Muscle layer of colon (tissue), 2 donors: ENCODE measurements around the gene PRRT1B.

Experiments
- H3K27ac ChIP-seq: one replicate; pipeline ENCODE4 v1.7.0; 2013; ENCODE audit warnings: low read depth, mild to moderate bottlenecking, low read length, moderate library complexity
- H3K27me3 ChIP-seq, 2 donors: one replicate each; pipeline ENCODE4 v1.7.0; 2013; ENCODE audit warnings: low read length in 2 of 2, mild to moderate bottlenecking in 2 of 2; ENCODE audit not compliant: insufficient read depth in 2 of 2, control insufficient read depth in 1 of 2
- H3K36me3 ChIP-seq: one replicate; pipeline ENCODE4 v1.7.0; 2013; ENCODE audit warnings: mild to moderate bottlenecking, low read length; ENCODE audit not compliant: insufficient read depth
- H3K4me1 ChIP-seq: one replicate; pipeline ENCODE4 v1.7.0; 2013; ENCODE audit warnings: mild to moderate bottlenecking, low read length; ENCODE audit not compliant: insufficient read depth
- H3K4me3 ChIP-seq, 2 donors: one replicate each; pipeline ENCODE4 v1.7.0; 2013; ENCODE audit warnings: low read length in 2 of 2, low read depth in 1 of 2, mild to moderate bottlenecking in 1 of 2, moderate library complexity in 1 of 2
- H3K9ac ChIP-seq: one replicate; pipeline ENCODE4 v1.7.0; 2013; ENCODE audit warnings: low read length
- H3K9me3 ChIP-seq: one replicate; pipeline ENCODE4 v1.7.0; 2013; ENCODE audit warnings: mild to moderate bottlenecking, low read length
- donor health status: abdominal sarcoma.
- donor health status: Adenocarcinoma of cecum.

Gene PRRT1B

DNA sequence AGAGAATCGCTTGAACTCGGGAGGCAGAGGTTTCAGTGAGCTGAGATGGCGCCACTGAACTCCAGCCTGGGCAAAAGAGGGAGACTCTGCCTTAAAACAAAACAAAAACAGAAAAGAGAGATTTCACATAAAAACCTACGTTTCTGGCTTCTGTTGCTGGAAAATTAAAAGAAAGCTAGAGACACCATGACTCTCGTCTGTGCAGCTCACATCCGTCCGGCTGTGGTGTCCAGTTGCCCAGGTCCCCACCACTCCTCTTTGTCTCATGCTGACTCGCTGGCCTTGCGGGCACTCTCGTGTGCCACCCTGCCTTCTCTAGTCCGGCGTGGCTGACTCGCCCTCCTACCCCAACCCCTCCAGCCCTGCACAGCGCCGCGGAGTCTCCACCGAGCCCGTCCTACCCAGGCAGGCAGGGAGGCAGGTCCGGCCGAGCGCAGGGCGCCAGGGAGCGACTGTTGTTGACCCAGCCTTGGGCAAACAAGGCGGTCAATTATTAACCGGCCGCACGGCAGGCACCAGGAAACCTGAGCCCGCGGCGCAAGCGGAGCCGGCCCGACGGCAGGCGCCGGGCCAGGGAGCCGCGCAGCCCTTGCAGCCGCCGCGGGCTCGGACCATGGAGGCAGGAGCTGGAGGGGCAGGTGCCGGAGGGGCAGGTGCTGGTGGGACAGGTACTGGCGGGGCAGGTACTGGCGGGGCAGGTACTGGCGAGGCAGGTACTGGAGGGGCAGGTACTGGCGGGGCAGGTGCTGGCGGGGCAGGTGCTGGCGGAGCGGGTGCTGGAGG lies at the start of gene PRRT1B:
TSS of gene PRRT1B (plus strand) at position 521 of the 783 bp plus-strand sequence. CDS start at position 614, 93 bp downstream.
- H3K27ac ChIP-seq: no peak within 1 kb of the TSS
- H3K9ac ChIP-seq: no peak within 1 kb of the TSS
- H3K36me3 ChIP-seq: no peaks in the 10 kb centered on the region
- H3K4me3 ChIP-seq: peak within 1 kb of the TSS in 1 of 2 donors; percentile 32
- no peaks in the 10 kb centered on the region for H3K4me1 ChIP-seq
- H3K27me3 ChIP-seq: peaks cover 5 to 21% of the 10 kb centered on the region in 2 donors
- H3K9me3 ChIP-seq: peaks cover 11% of the 10 kb centered on the region

DNA sequence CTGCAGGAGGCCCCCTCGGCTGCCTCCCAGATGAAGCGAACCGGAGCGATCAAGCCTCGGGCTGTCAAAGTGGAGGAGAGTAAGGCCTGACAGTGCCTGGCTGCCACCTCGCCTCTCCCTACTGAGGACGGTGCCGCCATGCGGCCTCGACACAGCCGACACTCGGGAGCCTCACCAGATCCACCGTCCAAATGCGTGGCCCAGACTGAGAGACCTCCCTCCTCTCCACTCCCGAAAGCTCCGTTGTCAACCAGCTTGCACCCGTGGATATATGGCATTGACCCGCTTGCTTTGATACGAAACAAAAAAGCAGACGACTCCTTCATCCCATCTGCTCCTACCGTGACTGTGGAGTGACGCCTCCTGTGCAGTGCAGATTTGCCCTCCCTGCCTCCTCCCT lies 49.5 kb upstream of the PRRT1B start:
- no peaks in the 10 kb centered on the region for H3K9me3 ChIP-seq
- H3K27ac ChIP-seq: no peak overlapping the region
- no peak overlapping the region for H3K9ac ChIP-seq
- no peaks in the 10 kb centered on the region for H3K4me1 ChIP-seq
- H3K27me3 ChIP-seq: no peaks in the 10 kb centered on the region
- H3K36me3 ChIP-seq: peaks cover 90% of the 10 kb centered on the region
- H3K4me3 ChIP-seq: no peak overlapping the region

DNA sequence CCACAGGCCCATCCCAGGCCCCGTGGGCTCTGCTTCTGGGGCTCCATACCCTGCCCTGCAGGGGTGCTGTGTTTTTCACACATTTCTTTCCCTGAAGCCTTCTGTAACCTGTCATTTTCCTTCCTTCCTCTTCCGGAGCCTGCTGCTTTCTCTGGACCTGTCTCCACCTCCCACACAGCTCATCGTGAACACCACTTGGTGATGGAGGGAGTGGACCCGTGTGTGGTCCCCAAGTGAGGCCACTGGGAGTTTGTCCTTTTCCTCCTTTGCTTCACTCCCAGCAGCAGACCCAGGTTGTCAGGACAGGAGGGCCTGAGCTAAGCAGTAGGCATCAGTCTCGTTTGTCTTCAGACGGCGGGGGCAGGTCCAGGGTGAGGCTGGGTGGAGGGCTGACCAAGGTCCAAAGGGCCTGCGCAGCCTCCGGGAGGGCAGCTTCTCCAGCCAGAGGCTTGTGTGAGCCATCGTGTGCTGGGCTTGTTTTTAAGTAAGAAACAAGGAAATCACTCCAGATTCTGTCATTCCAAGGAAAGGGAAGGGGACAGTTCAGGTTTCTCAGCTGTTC lies 48.4 kb upstream of the PRRT1B start:
- no peaks in the 10 kb centered on the region for H3K27me3 ChIP-seq
- H3K36me3 ChIP-seq: peaks cover 79% of the 10 kb centered on the region
- no peaks in the 10 kb centered on the region for H3K9me3 ChIP-seq
- H3K4me3 ChIP-seq: no peak overlapping the region
- no peaks in the 10 kb centered on the region for H3K4me1 ChIP-seq
- H3K9ac ChIP-seq: no peak overlapping the region
- H3K27ac ChIP-seq: no peak overlapping the region

DNA sequence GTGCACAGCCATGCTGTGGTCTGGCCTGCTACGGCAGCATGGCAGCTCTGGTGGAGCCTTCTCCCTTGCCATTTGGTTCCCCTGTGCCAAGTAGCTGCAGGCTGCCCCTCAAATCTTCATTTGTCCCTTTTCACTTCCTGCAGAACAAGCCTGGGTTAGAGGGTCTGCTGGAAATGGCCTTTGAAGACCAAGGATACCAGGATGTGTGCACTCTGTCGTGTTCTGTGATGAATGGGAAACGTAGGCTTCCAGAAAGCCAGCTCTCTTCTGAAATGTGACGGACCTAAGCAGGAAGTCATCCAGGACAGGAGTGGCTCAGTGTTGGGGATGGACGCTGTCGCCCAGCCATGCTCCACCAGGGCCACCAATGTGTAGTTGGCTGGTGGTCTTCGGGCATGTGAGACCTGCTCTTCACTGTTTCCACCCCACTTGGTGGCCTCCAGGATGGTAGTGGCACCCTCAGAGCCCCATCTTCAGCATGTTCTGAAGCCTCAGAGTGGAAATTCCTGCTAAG lies 46.0 kb upstream of the PRRT1B start:
- H3K4me1 ChIP-seq: peaks cover 9% of the 10 kb centered on the region
- H3K9me3 ChIP-seq: no peaks in the 10 kb centered on the region
- H3K27me3 ChIP-seq: no peaks in the 10 kb centered on the region
- no peak overlapping the region for H3K9ac ChIP-seq
- H3K36me3 ChIP-seq: peaks cover 55% of the 10 kb centered on the region
- H3K4me3 ChIP-seq: no peak overlapping the region
- no peak overlapping the region for H3K27ac ChIP-seq

DNA sequence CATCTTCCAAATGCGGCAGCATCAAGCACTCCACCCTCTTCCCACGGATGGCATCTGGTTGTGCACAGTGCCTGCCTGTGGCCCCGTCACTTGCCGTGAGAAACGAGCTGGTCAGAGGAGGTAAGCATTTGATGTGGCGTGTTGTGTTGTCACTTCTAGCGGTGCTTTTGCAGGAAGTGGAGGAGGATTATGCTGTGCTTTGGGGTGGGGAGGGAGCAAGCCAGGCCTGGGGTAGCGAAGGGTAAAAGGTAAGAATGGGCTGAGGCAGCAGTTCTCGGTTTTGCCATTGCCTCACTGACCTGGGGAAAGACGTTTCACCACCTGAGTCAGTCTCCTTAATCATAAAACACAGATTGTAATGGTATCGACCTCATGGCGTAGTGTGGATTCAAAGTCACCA lies 44.9 kb upstream of the PRRT1B start:
- Histone ChIP-seq H3K4me1 (peaks cover 11% of the 10 kb centered on the region), H3K4me3 (no peak overlapping the region), H3K9ac (no peak overlapping the region), H3K27me3 (no peaks in the 10 kb centered on the region), H3K27ac (no peak overlapping the region), H3K9me3 (no peaks in the 10 kb centered on the region), H3K36me3 (peaks cover 45% of the 10 kb centered on the region)

DNA sequence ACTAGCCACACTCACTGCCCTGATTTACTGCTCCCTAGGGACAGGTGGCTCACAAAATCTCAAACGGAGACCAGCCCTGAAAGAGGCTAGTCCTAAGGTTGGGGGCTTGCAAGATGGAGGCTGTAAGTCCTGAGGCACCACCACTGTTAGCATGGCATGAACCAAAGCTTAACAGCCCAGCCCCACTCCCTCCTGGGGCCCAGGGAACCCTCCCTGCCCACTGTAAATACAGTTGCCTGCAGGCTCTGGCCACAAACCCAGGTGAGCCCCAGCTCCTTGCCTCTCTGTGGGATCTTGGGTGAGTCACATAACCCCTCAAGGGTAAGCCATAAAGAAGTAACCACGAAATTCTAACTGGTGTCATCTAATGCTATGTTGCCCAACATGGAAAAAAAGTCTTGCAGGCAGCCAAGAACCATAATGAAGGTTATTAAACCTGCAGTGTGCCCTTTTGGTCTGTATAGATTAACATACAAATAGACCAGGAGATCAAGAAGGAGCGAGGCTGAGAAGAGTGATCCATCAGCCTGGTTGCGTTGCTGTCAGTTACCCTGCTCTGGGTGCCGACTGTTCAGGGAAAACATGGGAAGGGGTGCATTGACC lies 44.3 kb upstream of the PRRT1B start:
- no peaks in the 10 kb centered on the region for H3K9me3 ChIP-seq
- H3K27ac ChIP-seq: no peak overlapping the region

DNA sequence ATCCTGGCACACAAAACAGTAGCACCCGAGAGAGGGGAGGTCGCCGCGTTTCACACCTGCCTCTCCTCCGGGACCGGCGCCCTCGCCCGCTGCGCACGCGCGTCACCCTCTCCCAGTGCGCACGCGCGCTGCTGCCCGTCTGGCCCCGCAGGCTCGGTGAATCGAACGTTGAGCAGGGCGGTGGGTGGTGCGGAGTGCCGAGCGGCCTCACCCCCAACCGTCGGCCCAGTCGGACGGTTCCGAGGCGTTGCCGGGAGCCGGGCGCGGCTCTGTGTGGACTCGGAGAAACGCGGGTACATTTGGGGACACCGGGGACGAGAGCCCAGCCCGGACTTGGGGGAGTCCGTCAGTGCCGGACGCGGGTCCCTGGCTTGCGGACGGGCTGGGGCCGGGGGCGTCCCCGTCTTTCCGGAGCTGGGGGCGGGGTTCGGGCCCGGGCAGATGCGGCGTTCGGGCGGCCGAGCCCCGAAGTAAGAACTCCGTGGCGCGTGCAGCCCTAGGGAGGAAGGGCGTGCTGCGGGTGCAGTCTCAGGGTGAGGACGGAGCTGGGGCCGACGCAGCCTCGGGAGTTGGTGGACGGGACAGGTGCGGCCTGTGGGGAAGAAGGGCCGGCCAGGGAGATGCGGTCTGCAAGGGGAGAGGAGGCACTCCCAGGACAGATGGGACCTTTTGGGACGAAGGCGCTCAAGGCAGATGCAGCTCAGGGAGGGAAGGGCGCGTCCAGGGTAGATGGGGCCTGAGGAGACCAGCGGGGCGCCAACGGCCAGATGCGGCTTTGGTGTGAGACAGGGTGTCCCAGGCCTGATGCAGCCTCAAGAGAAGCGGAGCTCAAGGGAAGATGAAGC lies 42.3 kb upstream of the PRRT1B start, which contains the start of gene POMT1:
TSS of gene POMT1 (plus strand) at position 138 of the 845 bp plus-strand sequence. CDS start 1,301 bp downstream, outside the sequence.
- Histone ChIP-seq H3K36me3 (peaks cover 33% of the 10 kb centered on the region), H3K4me3 (peak within 1 kb of the TSS; percentile 74 to 84), H3K27me3 (no peaks in the 10 kb centered on the region), H3K27ac (peak within 1 kb of the TSS; percentile 71), H3K9ac (peak within 1 kb of the TSS; percentile 66), H3K4me1 (peaks cover 11% of the 10 kb centered on the region), H3K9me3 (no peaks in the 10 kb centered on the region)

More for the DNA sequence above, 44.3 kb upstream of the PRRT1B start:
- Histone ChIP-seq H3K36me3 (peaks cover 38% of the 10 kb centered on the region), H3K9ac (no peak overlapping the region), H3K27me3 (no peaks in the 10 kb centered on the region), H3K4me1 (peaks cover 11% of the 10 kb centered on the region), H3K4me3 (no peak overlapping the region)

DNA sequence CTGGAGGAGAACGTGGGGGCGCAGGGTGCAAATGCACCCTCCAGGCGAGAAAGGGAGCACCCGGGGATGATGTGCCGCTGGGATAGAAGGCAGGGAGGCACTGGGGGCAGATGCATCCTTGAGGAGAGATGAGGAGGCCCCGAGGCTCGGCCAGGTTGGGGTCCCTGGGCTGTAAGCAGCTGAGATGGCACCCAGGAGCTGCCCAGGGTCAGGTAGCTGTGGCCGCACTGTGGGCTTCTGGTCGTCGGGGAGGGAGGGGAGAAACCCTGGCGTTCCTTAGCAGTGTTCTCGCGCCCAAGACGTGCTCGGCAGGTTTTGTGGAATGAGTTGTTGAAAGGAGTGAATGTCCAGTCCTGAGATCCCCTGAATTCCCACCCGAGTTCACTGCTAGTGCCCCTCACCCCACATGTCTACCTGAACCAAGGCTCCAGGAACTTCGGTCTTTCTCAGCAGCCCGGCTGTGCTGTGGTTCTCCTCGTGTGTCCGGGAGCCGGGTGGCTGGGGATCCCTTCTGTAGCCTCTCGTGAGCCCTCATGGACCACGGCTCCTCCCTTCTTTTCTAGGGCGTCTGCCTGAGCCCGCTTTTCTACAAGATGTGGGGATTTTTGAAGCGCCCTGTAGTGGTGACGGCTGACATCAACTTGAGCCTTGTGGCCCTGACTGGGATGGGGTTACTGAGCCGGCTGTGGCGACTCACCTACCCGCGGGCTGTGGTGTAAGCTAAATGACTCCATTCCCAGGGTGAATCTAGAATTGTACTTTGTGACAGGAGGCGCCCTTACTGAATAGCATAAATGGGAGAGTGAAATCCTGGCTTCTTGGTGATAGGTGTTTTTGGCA lies 41.5 kb upstream of the PRRT1B start:
- Histone ChIP-seq H3K27ac (peak overlapping the region; percentile 71), H3K9me3 (no peaks in the 10 kb centered on the region), H3K36me3 (peaks cover 25% of the 10 kb centered on the region), H3K4me3 (peak overlapping the region; percentile 74 to 84), H3K9ac (peak overlapping the region; percentile 66), H3K27me3 (no peaks in the 10 kb centered on the region), H3K4me1 (peaks cover 11% of the 10 kb centered on the region)

DNA sequence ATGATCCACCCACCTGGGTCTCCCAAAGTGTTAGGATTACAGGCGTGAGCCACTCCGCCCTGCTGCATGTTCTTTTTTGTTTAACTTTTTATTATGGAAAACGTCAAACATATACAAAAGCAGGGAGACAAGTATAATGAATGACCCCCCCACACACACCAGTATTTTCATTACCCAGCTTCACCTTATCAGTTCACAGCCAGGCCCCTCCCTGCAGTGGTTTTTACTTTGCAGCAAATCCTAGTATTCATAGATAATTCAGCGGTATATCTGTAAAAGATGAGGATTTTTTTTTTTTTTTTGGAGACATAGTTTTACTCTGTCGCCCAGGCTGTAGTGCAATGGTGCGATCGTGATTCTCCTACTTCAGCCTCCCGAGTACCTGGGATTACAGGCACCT lies 40.3 kb upstream of the PRRT1B start:
- H3K27me3 ChIP-seq: no peaks in the 10 kb centered on the region
- H3K27ac ChIP-seq: no peak overlapping the region
- no peak overlapping the region for H3K9ac ChIP-seq
- H3K4me3 ChIP-seq: no peak overlapping the region
- H3K36me3 ChIP-seq: peaks cover 24% of the 10 kb centered on the region
- no peaks in the 10 kb centered on the region for H3K9me3 ChIP-seq
- H3K4me1 ChIP-seq: peaks cover 11% of the 10 kb centered on the region

DNA sequence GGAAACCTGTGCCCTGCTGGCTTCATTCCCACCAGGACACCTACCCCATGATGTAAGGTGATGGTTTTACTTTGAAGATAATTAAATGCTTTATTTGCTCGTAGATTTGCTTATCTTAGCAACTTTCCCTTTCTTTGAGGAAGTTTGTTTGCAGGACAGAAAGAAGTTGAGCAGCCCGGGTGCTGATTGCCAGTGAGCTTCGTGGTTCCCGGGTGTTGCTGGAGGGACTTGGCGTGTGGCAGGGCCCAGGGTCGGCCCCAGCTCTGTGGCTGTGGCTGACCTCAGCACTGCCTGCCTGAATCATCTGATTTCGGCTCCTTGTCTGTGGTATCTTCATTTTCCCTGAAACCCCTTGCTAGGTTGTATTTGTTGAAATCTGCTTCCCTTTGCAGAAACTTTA lies 33.9 kb upstream of the PRRT1B start:
- Histone ChIP-seq H3K4me3 (no peak overlapping the region), H3K36me3 (peaks cover 71% of the 10 kb centered on the region), H3K4me1 (no peaks in the 10 kb centered on the region), H3K27me3 (no peaks in the 10 kb centered on the region), H3K9ac (no peak overlapping the region), H3K27ac (no peak overlapping the region), H3K9me3 (no peaks in the 10 kb centered on the region)
